Mucosa of rectum (tissue), 2 donors: ENCODE data around the gene COL7A1.

Source experiments
- H3K27ac ChIP-seq, 2 donors: one replicate each; pipeline ENCODE4 v1.7.0; 2013; ENCODE audit warnings: inconsistent platforms in 2 of 2, low read depth in 2 of 2, low read length in 2 of 2
- H3K27me3 ChIP-seq, 2 donors: one replicate each; pipeline ENCODE4 v1.7.0; 2013; ENCODE audit warnings: low read length in 2 of 2; ENCODE audit not compliant: control insufficient read depth in 2 of 2, insufficient read depth in 2 of 2
- H3K36me3 ChIP-seq, 2 donors: one replicate each; pipeline ENCODE4 v1.7.0; 2013; ENCODE audit warnings: low read length in 2 of 2; ENCODE audit not compliant: control insufficient read depth in 2 of 2, insufficient read depth in 2 of 2
- H3K4me1 ChIP-seq, 2 donors: one replicate each; pipeline ENCODE4 v1.7.0; 2013; ENCODE audit warnings: low read length in 2 of 2, mild to moderate bottlenecking in 1 of 2; ENCODE audit not compliant: control insufficient read depth in 2 of 2, insufficient read depth in 2 of 2
- H3K4me3 ChIP-seq, 2 donors: one replicate each; pipeline ENCODE4 v1.7.0; 2013; ENCODE audit warnings: low read length in 2 of 2
- H3K9ac ChIP-seq, 2 donors: one replicate each; pipeline ENCODE4 v1.7.0; 2013; ENCODE audit warnings: low read length in 2 of 2, low read depth in 1 of 2, mild to moderate bottlenecking in 1 of 2
- H3K9me3 ChIP-seq, 2 donors: one replicate each; pipeline ENCODE4 v1.7.0; 2013; ENCODE audit warnings: low read length in 2 of 2; ENCODE audit not compliant: control insufficient read depth in 2 of 2
- donor health status: healthy.
- donor health status: Normal muscosa, but diverticular disease.

Gene COL7A1

GRCh38 chr3:48573973-48574585 lies 21.1 kb downstream of the COL7A1 start:
- no peak overlapping the region for H3K27ac ChIP-seq
- no peaks in the 10 kb centered on the region for H3K27me3 ChIP-seq
- no peak overlapping the region for H3K4me3 ChIP-seq
- no peak overlapping the region for H3K9ac ChIP-seq
- H3K9me3 ChIP-seq, result no peaks in the 10 kb centered on the region
- H3K4me1 ChIP-seq, result no peaks in the 10 kb centered on the region
- no peaks in the 10 kb centered on the region for H3K36me3 ChIP-seq

DNA sequence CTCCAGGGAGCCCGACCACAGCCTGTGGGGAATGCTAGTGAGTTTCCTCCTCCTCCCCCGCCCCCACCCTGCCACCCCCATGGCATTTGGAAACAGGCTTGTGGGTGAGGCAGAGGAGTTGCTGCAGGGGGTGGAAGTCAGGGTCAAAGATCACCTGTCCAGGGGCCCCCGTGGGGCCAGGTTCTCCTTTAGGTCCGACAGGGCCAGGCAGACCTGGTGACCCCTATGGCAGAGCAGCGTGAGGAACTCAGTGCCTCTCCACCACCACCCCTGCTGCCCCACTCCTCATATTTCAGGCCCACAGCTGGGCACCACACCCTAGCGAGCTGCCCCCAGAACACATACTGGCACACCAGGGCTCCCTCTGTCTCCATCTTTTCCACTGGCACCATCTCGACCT lies 22.6 kb downstream of the COL7A1 start:
- Histone ChIP-seq H3K27me3 (no peaks in the 10 kb centered on the region), H3K36me3 (no peaks in the 10 kb centered on the region), H3K4me1 (no peaks in the 10 kb centered on the region), H3K4me3 (no peak overlapping the region), H3K9ac (no peak overlapping the region), H3K27ac (no peak overlapping the region), H3K9me3 (no peaks in the 10 kb centered on the region)

- no peak overlapping the region for H3K4me3 ChIP-seq
- H3K27me3 ChIP-seq, result no peaks in the 10 kb centered on the region
- no peak overlapping the region for H3K27ac ChIP-seq
- no peak overlapping the region for H3K9ac ChIP-seq
- no peaks in the 10 kb centered on the region for H3K4me1 ChIP-seq
- no peaks in the 10 kb centered on the region for H3K9me3 ChIP-seq
- H3K36me3 ChIP-seq, result no peaks in the 10 kb centered on the region
Measured at GRCh38 chr3:48571938-48572337, 23.2 kb downstream of the COL7A1 start.

GRCh38 chr3:48569808-48570450 lies 25.2 kb downstream of the COL7A1 start:
- no peak overlapping the region for H3K27ac ChIP-seq
- no peak overlapping the region for H3K4me3 ChIP-seq
- no peaks in the 10 kb centered on the region for H3K36me3 ChIP-seq
- no peaks in the 10 kb centered on the region for H3K4me1 ChIP-seq
- no peaks in the 10 kb centered on the region for H3K27me3 ChIP-seq
- no peak overlapping the region for H3K9ac ChIP-seq
- no peaks in the 10 kb centered on the region for H3K9me3 ChIP-seq

DNA sequence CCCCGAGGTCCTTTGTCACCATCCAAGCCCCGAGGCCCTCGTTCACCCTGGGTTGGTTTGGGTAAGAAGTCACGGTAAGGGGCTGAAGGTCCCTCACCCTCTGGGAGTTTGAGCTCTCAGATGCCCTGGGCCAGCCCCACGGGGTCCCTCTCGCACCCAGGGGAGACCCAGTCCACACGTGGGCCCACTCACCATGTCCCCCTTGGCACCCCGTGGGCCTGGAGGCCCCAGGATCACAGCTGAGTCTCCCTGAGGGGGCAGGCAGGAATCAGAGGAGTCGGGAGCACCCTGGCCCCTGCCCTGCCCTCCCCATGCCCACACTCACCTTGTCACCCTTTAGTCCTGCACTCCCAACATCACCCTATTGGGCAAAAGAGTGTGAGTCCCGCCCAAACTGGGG lies 25.7 kb downstream of the COL7A1 start:
- Histone ChIP-seq H3K9me3 (no peaks in the 10 kb centered on the region), H3K27me3 (no peaks in the 10 kb centered on the region), H3K4me3 (no peak overlapping the region), H3K9ac (no peak overlapping the region), H3K36me3 (no peaks in the 10 kb centered on the region), H3K27ac (no peak overlapping the region), H3K4me1 (no peaks in the 10 kb centered on the region)

- Histone ChIP-seq H3K9me3 (no peaks in the 10 kb centered on the region), H3K9ac (no peak overlapping the region), H3K27me3 (no peaks in the 10 kb centered on the region), H3K4me1 (no peaks in the 10 kb centered on the region), H3K27ac (no peak overlapping the region), H3K4me3 (no peak overlapping the region), H3K36me3 (no peaks in the 10 kb centered on the region)
Measured at GRCh38 chr3:48568476-48568875, 26.7 kb downstream of the COL7A1 start.

- Histone ChIP-seq H3K4me1 (no peaks in the 10 kb centered on the region), H3K4me3 (no peak overlapping the region), H3K36me3 (no peaks in the 10 kb centered on the region), H3K27me3 (no peaks in the 10 kb centered on the region), H3K9ac (no peak overlapping the region), H3K27ac (no peak overlapping the region), H3K9me3 (no peaks in the 10 kb centered on the region)
Measured at GRCh38 chr3:48567500-48567899, 27.6 kb downstream of the COL7A1 start.

- H3K9ac ChIP-seq, result no peak overlapping the region
- H3K27ac ChIP-seq, result no peak overlapping the region
- no peaks in the 10 kb centered on the region for H3K27me3 ChIP-seq
- H3K4me1 ChIP-seq, result no peaks in the 10 kb centered on the region
- H3K4me3 ChIP-seq, result no peak overlapping the region
- no peaks in the 10 kb centered on the region for H3K9me3 ChIP-seq
- no peaks in the 10 kb centered on the region for H3K36me3 ChIP-seq
Measured at GRCh38 chr3:48567090-48567489, 28.0 kb downstream of the COL7A1 start.

GRCh38 chr3:48566401-48566760 lies 28.7 kb downstream of the COL7A1 start:
- H3K4me3 ChIP-seq, result no peak overlapping the region
- H3K9ac ChIP-seq, result no peak overlapping the region
- H3K27me3 ChIP-seq, result no peaks in the 10 kb centered on the region
- H3K27ac ChIP-seq, result no peak overlapping the region
- H3K4me1 ChIP-seq, result no peaks in the 10 kb centered on the region
- no peaks in the 10 kb centered on the region for H3K9me3 ChIP-seq
- no peaks in the 10 kb centered on the region for H3K36me3 ChIP-seq

- Histone ChIP-seq H3K9ac (no peak overlapping the region), H3K9me3 (no peaks in the 10 kb centered on the region), H3K27ac (no peak overlapping the region), H3K4me3 (no peak overlapping the region), H3K4me1 (no peaks in the 10 kb centered on the region), H3K27me3 (no peaks in the 10 kb centered on the region), H3K36me3 (no peaks in the 10 kb centered on the region)
Measured at GRCh38 chr3:48565591-48566400, 29.3 kb downstream of the COL7A1 start.
